IMR-90 (cell line): ENCODE data around the gene LDLRAD3. TPM values are rescaled to one million over a fixed set of nuclear protein-coding genes. Genes with fewer than 3 reads are reported as not detected.

Experiments used
- ATAC-seq: fragments of 200-7000 bp; cut with Tn5 transposase; 2 replicates; pipeline ENCODE4 v1.9.1; 2020; ENCODE audit warnings: low read depth, mild to moderate bottlenecking, moderate library complexity
- BruUV-seq: library from RNA; stranded (reverse); fragments of 400-500 nt; replicated peaks from 2 replicates; lab custom pipeline; 2021; lab: Mats Ljungman, UMichigan
- CTCF ChIA-PET: fragments of 300-600 bp; formaldehyde crosslinking; extraction: SDS; loops from one replicate; lab custom pipeline; 2021; ENCODE audit warnings: antibody characterized with exemption; lab: Yijun Ruan, JAX
- POLR2A ChIA-PET: fragments of 300-600 bp; sonication (Branson Sonifier 250); formaldehyde crosslinking; loops from one replicate; lab custom pipeline; 2022; ENCODE audit warnings: antibody characterized with exemption; ENCODE audit not compliant: unreplicated experiment; lab: Charles Lee
- DNase-seq: peaks from one replicate; pipeline ENCODE4 v3.0.0; 2013
- H2AFZ ChIP-seq: replicated peaks from 2 replicates; pipeline ENCODE3; 2013; ENCODE audit warnings: low read length, mild to moderate bottlenecking; ENCODE audit not compliant: poor library complexity
- H2AK5ac ChIP-seq: 2 replicates; pipeline ENCODE4 v1.6.1; 2013; ENCODE audit warnings: low read depth, low read length, inconsistent platforms
- H2AK9ac ChIP-seq: replicated peaks from 2 replicates; pipeline ENCODE3; 2013; ENCODE audit warnings: mild to moderate bottlenecking, low read depth, low read length, moderate library complexity; ENCODE audit not compliant: poor library complexity
- H2BK120ac ChIP-seq: 2 replicates; pipeline ENCODE4 v1.6.1; 2013; ENCODE audit warnings: low read depth, low read length, inconsistent platforms
- H2BK15ac ChIP-seq: 3 replicates; pipeline ENCODE4 v1.6.1; 2013; ENCODE audit warnings: low read depth, low read length, inconsistent platforms
- H2BK20ac ChIP-seq: 2 replicates; pipeline ENCODE4 v1.6.1; 2013; ENCODE audit warnings: low read depth, mild to moderate bottlenecking, inconsistent platforms, low read length, moderate library complexity
- H2BK5ac ChIP-seq: 2 replicates; pipeline ENCODE4 v1.6.1; 2013; ENCODE audit warnings: mild to moderate bottlenecking, low read depth, low read length, inconsistent platforms; ENCODE audit not compliant: poor library complexity, severe bottlenecking
- H3K14ac ChIP-seq: replicated peaks from 2 replicates; pipeline ENCODE4 v1.6.1; 2013; ENCODE audit warnings: low read depth, low read length, inconsistent platforms
- H3K18ac ChIP-seq: 2 replicates; pipeline ENCODE4 v1.6.1; 2013; ENCODE audit warnings: low read depth, low read length, control low read depth
- H3K23ac ChIP-seq: 2 replicates; pipeline ENCODE4 v1.6.1; 2013; ENCODE audit warnings: low read depth, low read length, inconsistent platforms
- H3K27ac ChIP-seq: 2 replicates; pipeline ENCODE4 v1.5.1; 2013; ENCODE audit warnings: mild to moderate bottlenecking, control low read depth, low read length; ENCODE audit not compliant: insufficient read depth
- H3K27me3 ChIP-seq: 2 replicates; pipeline ENCODE4 v1.6.1; 2013; ENCODE audit warnings: low read length; ENCODE audit not compliant: control insufficient read depth, insufficient read depth
- H3K36me3 ChIP-seq: 2 replicates; pipeline ENCODE4 v1.6.1; 2013; ENCODE audit warnings: low read length, mixed read lengths; ENCODE audit not compliant: control insufficient read depth, insufficient read depth
- H3K4ac ChIP-seq: 2 replicates; pipeline ENCODE4 v1.6.1; 2013; ENCODE audit warnings: low read depth, low read length, inconsistent platforms
- H3K4me1 ChIP-seq: 2 replicates; pipeline ENCODE4 v1.6.1; 2013; ENCODE audit warnings: low read length, mixed read lengths; ENCODE audit not compliant: control insufficient read depth, insufficient read depth
- H3K4me2 ChIP-seq: 2 replicates; pipeline ENCODE4 v1.6.1; 2013; ENCODE audit warnings: low read depth, mild to moderate bottlenecking, control low read depth, low read length, moderate library complexity
- H3K4me3 ChIP-seq: 2 replicates; pipeline ENCODE4 v1.5.1; 2013; ENCODE audit warnings: low read depth, mild to moderate bottlenecking, control low read depth, low read length, moderate library complexity; ENCODE audit not compliant: insufficient read depth
- H3K56ac ChIP-seq: 2 replicates; pipeline ENCODE4 v1.6.1; 2013; ENCODE audit warnings: low read length, inconsistent platforms; ENCODE audit not compliant: insufficient read depth; ENCODE audit errors: extremely low read depth
- H3K79me1 ChIP-seq, 2 experiments: 2 replicates each; pipeline ENCODE4 v1.6.1; 2013; ENCODE audit warnings: low read length in 2 of 2, inconsistent platforms in 1 of 2, low read depth in 1 of 2
- H3K9ac ChIP-seq: 2 replicates; pipeline ENCODE4 v1.6.1; 2013; ENCODE audit warnings: low read depth, low read length, control low read depth
- H3K9me1 ChIP-seq: 2 replicates; pipeline ENCODE4 v1.6.1; 2013; ENCODE audit warnings: low read length, inconsistent platforms; ENCODE audit not compliant: insufficient read depth
- H3K9me3 ChIP-seq: 2 replicates; pipeline ENCODE4 v1.6.1; 2013; ENCODE audit warnings: low read length; ENCODE audit not compliant: control insufficient read depth, insufficient read depth
- H4K20me1 ChIP-seq: 2 replicates; pipeline ENCODE4 v1.6.1; 2013; ENCODE audit warnings: low read length, inconsistent platforms; ENCODE audit not compliant: insufficient read depth
- H4K5ac ChIP-seq: 2 replicates; pipeline ENCODE4 v1.6.1; 2013; ENCODE audit warnings: mild to moderate bottlenecking, low read depth, low read length, control low read depth
- H4K8ac ChIP-seq, 2 experiments: 2 replicates each; pipeline ENCODE4 v1.6.1; 2013; ENCODE audit warnings: low read depth in 2 of 2, low read length in 2 of 2, control low read depth in 1 of 2, inconsistent platforms in 1 of 2
- H4K91ac ChIP-seq: 2 replicates; pipeline ENCODE4 v1.6.1; 2013; ENCODE audit warnings: low read depth, low read length, inconsistent platforms; ENCODE audit not compliant: insufficient read depth
- BHLHE40 ChIP-seq: fragments of 150-350 bp; IDR thresholded peaks from 2 replicates; pipeline ENCODE4 v1.6.1; 2016; ENCODE audit warnings: mild to moderate bottlenecking, low read depth, low read length
- CHD1 ChIP-seq: IDR thresholded peaks from 2 replicates; pipeline ENCODE4 v1.6.1; 2012; ENCODE audit warnings: low read depth, low read length, improper control_type of control experiment
- FOS ChIP-seq: fragments of 150-350 bp; IDR thresholded peaks from 2 replicates; pipeline ENCODE4 v1.6.1; 2016; ENCODE audit warnings: low read depth, low read length
- MAZ ChIP-seq: IDR thresholded peaks from 2 replicates; pipeline ENCODE4 v1.6.1; 2012; ENCODE audit warnings: low read depth, mild to moderate bottlenecking, low read length, improper control_type of control experiment, moderate library complexity, borderline replicate concordance
- RCOR1 ChIP-seq: IDR thresholded peaks from 2 replicates; pipeline ENCODE4 v1.6.1; 2012; ENCODE audit warnings: mild to moderate bottlenecking, low read length, improper control_type of control experiment; ENCODE audit not compliant: insufficient replicate concordance
- RFX5 ChIP-seq: IDR thresholded peaks from 2 replicates; pipeline ENCODE4 v1.8.0; 2012; ENCODE audit warnings: low read depth, mild to moderate bottlenecking, low read length, moderate library complexity
- WGBS, 2 experiments: methylation state at CpG; one replicate each; pipeline versions ENCODE4 v1.1.5 to v1.1.7; 2013; ENCODE audit warnings: missing lambda C conversion rate in 2 of 2; ENCODE audit not compliant: insufficient read length in 1 of 2; ENCODE audit errors: extremely low coverage in 2 of 2; 5-methylcytosine and 5-hydroxymethylcytosine counted together
- dilution Hi-C: fragments of 300-500 bp; cut with HindIII; formaldehyde crosslinking; loops from one replicate; pipeline ENCODE4 v1.14.3; 2018; ENCODE audit warnings: low sequenced_read_pairs; ENCODE audit not compliant: unreplicated experiment
- in situ Hi-C: fragments of 300-500 bp; cut with MboI; formaldehyde crosslinking; loops from 3 replicates; pipeline ENCODE4 v1.14.3; 2019; ENCODE audit warnings: low sequenced_read_pairs, inconsistent platforms, mixed read lengths
- intact Hi-C: fragments of 100-400 bp; cut with micrococcal nuclease; formaldehyde crosslinking; loops from 2 replicates; pipeline ENCODE4 v1.10.0; 2022
- polyA plus RNA-seq, 3 experiments: library from polyadenylated mRNA; depleted of rRNA; stranded (reverse); fragments of >200 nt; gene quantifications; 2 replicates each; pipeline ENCODE4 v1.2.3, GENCODE V29; 2012; ENCODE audit warnings: low replicate concordance in 1 of 3
- total RNA-seq: library from RNA; depleted of rRNA; stranded (reverse); fragments of >200 nt; gene quantifications from 2 replicates; pipeline ENCODE4 v1.2.3, GENCODE V29; 2012

Gene LDLRAD3
- total and polyA plus RNA-seq, 2 of the 4 experiments (the other 2 are of a cell fraction) = 2.7 to 6.4 TPM

- Histone ChIP-seq H3K56ac (no peak overlapping the region), H4K5ac (no peak overlapping the region), H3K14ac (no peak overlapping the region), H2BK20ac (no peak overlapping the region), H3K4me3 (no peak overlapping the region), H4K8ac (no peak overlapping the region), H2BK5ac (no peak overlapping the region), H3K4ac (no peak overlapping the region), H2BK120ac (no peak overlapping the region), H4K20me1 (no peaks in the 10 kb centered on the region), H3K36me3 (no peaks in the 10 kb centered on the region), H2AK5ac (no peak overlapping the region), H3K9ac (no peak overlapping the region), H2AK9ac (no peak overlapping the region), H2AFZ (no peak overlapping the region), H3K27ac (no peak overlapping the region), H3K18ac (no peak overlapping the region), H3K9me3 (no peaks in the 10 kb centered on the region; the same call in 1 of the 2 replicates), H3K9me1 (no peaks in the 10 kb centered on the region), H4K91ac (no peak overlapping the region), H3K4me1 (no peaks in the 10 kb centered on the region), H2BK15ac (no peak overlapping the region), H3K4me2 (no peak overlapping the region), H3K79me1 (no peaks in the 10 kb centered on the region), H3K27me3 (peaks cover 28% of the 10 kb centered on the region), H3K23ac (no peak overlapping the region)
- CTCF ChIA-PET = no interaction called here
- ATAC-seq = peak; percentile 24; the same call in 1 of the 2 replicates
- in situ Hi-C loops (no loop called here), dilution Hi-C loops (no loop called here), intact Hi-C loops (no loop called here)
- POLR2A ChIA-PET = no interaction called here
- BruUV-seq = no TSS peak
- no peak for DNase-seq
- TF ChIP-seq MAZ (no peak), RFX5 (no peak), BHLHE40 (no peak), FOS (no peak), RCOR1 (no peak), CHD1 (no peak)
- WGBS, 2 experiments = no CpG with 5 or more reads among the region's 1 CpG
Observed at GRCh38 chr11:36243641-36244040, 299.8 kb downstream of the LDLRAD3 start.
